Left lung (tissue), 10 donors: ENCODE measurements around the gene MED12L. TPM values are rescaled to one million over a fixed set of nuclear protein-coding genes. Genes with fewer than 3 reads are reported as not detected.

Experiments used
- ATAC-seq: fragments of 200-7000 bp; cut with Tn5 transposase; one replicate; pipeline ENCODE4 v1.9.1; 2020; ENCODE audit warnings: moderate library complexity
- DNase-seq, 4 donors: peaks; one replicate each; pipeline ENCODE4 v3.0.0-alpha.2; 2013 to 2020
- H3K27ac ChIP-seq, 2 donors: fragments of 200-600 bp; sonication (generic) in 1 of 2; one replicate each; pipeline versions ENCODE4 v1.5.0 to v1.8.0; 2020 to 2021
- H3K27me3 ChIP-seq, 2 donors: fragments of 200-600 bp; sonication (generic) in 1 of 2; one replicate each; pipeline versions ENCODE4 v1.5.0 to v1.8.0; 2020 to 2021
- H3K36me3 ChIP-seq, 2 donors: fragments of 200-600 bp; sonication (generic) in 1 of 2; one replicate each; pipeline versions ENCODE4 v1.5.0 to v1.8.0; 2020 to 2021
- H3K4me1 ChIP-seq, 2 donors: fragments of 200-600 bp; one replicate each; pipeline ENCODE4 v1.8.0; 2021
- H3K4me3 ChIP-seq, 2 donors: fragments of 200-600 bp; sonication (generic) in 1 of 2; one replicate each; pipeline versions ENCODE4 v1.5.0 to v1.8.0; 2020 to 2021; ENCODE audit warnings: mild to moderate bottlenecking in 1 of 2
- H3K9me3 ChIP-seq, 2 donors: fragments of 200-600 bp; sonication (generic) in 1 of 2; one replicate each; pipeline versions ENCODE4 v1.5.0 to v1.8.0; 2020 to 2021
- intact Hi-C, 2 donors: fragments of 100-400 bp; cut with DNase I; formaldehyde crosslinking; loops; one replicate each; pipeline versions ENCODE4 v1.11.2 to v1.14.2; 2022
- polyA plus RNA-seq, 6 donors: library from polyadenylated mRNA; unstranded; fragments of 120-200 nt; gene quantifications; one replicate each; pipeline ENCODE4 v1.2.1, GENCODE V29; 2013; ENCODE audit not compliant: insufficient read length in 6 of 6
- total RNA-seq, 2 donors: library from RNA; stranded (reverse); fragmentation: NEBNext Ultra II Directional; extraction: Animal tissue kit (Norgen Biotek cat#: 25700); gene quantifications; one replicate each; pipeline ENCODE4 v1.2.1, GENCODE V29; 2021
- TF ChIP-seq, protein P1 (sequence below), 2 donors: fragments of 200-600 bp; sonication (generic) in 1 of 2; IDR thresholded peaks; one replicate each; pipeline versions ENCODE4 v1.5.0 to v1.8.0; 2021; ENCODE audit warnings: antibody characterized with exemption in 2 of 2
- donor health status: DM: no; HTN: yes; CAD: no.
- donor health status: DM: no; HTN: no; CAD: no.

Gene MED12L
- total and polyA plus RNA-seq, 8 donors, result 0.66 to 1.0 (median 0.77) TPM

DNA sequence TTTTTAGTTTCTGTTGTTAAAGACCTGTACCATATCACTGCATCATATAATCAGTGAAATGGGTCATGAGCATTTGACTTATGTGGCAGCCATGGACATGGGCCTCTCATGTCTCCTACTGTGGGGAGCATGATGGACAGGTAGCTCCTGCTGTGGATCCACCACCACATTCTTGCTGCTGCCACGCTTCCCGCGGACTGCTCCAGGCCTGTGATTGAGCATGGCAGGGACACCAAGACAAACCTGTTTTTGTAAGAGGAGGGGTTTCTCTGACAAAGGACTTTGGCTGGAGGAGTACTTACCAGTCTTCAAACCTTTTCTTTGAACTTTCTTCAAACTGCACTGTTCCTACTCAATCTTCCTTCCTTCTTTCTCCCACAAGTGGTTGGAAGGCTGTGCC is 210.8 kb downstream of the MED12L start:
- H3K9me3 ChIP-seq, result no peaks in the 10 kb centered on the region
- no peaks in the 10 kb centered on the region for H3K27me3 ChIP-seq
- intact Hi-C loops, result no loop called here
- H3K27ac ChIP-seq, result no peak overlapping the region
- no peak for DNase-seq
- H3K4me3 ChIP-seq, result no peak overlapping the region
- no peak for ATAC-seq
- H3K36me3 ChIP-seq, result no peaks in the 10 kb centered on the region
- TF ChIP-seq, protein P1, sequence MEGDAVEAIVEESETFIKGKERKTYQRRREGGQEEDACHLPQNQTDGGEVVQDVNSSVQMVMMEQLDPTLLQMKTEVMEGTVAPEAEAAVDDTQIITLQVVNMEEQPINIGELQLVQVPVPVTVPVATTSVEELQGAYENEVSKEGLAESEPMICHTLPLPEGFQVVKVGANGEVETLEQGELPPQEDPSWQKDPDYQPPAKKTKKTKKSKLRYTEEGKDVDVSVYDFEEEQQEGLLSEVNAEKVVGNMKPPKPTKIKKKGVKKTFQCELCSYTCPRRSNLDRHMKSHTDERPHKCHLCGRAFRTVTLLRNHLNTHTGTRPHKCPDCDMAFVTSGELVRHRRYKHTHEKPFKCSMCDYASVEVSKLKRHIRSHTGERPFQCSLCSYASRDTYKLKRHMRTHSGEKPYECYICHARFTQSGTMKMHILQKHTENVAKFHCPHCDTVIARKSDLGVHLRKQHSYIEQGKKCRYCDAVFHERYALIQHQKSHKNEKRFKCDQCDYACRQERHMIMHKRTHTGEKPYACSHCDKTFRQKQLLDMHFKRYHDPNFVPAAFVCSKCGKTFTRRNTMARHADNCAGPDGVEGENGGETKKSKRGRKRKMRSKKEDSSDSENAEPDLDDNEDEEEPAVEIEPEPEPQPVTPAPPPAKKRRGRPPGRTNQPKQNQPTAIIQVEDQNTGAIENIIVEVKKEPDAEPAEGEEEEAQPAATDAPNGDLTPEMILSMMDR (IDR thresholded peaks at IDR 0.05), result no peak
- H3K4me1 ChIP-seq, result no peaks in the 10 kb centered on the region

DNA sequence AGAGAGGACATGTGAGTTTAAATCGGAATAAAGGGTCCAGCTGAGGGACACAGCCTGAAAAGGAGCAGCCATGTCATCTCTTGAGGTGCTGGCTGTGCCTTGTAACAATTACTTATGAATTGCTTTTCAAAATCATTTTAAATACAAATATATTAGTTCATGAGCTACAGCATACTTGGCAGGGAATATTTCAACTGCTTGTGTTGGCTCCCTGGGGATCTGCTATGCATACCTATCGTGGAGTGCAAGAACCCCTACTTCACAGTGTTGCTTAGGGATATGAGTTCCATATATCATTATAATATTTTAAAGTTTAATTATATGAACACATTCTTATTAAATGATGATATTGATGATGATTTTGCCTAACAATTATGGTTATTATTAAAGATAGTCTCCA is 212.0 kb downstream of the MED12L start:
- TF ChIP-seq, protein P1 (IDR thresholded peaks at IDR 0.05), result no peak
- Histone ChIP-seq H3K4me3 (no peak overlapping the region), H3K4me1 (no peaks in the 10 kb centered on the region), H3K27me3 (no peaks in the 10 kb centered on the region), H3K36me3 (no peaks in the 10 kb centered on the region), H3K9me3 (no peaks in the 10 kb centered on the region), H3K27ac (no peak overlapping the region)
- ATAC-seq, result no peak
- DNase-seq, result no peak
- intact Hi-C loops, result no loop called here

DNA sequence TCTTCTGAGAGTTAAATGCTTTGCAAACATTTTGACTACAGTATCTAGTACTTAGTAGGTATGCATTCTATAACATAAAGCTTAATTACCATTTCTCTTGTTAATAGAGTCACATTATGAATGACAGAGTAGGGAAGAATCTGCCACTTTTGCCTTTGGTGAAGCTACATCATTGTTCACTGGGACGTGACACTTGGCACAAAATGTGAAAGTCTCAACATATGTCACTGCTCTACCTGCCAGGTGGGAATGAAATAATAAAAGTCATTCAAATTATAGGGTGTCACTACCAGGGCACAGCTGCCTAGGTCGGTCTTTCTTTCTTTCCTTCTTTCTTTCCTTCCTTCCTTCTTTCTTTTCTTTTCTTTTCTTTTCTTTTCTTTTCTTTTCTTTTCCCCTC is 213.5 kb downstream of the MED12L start:
- TF ChIP-seq, protein P1 (IDR thresholded peaks at IDR 0.05), result no peak
- H3K27ac ChIP-seq, result no peak overlapping the region
- no peak overlapping the region for H3K4me3 ChIP-seq
- no peaks in the 10 kb centered on the region for H3K9me3 ChIP-seq
- ATAC-seq (no peak), DNase-seq (no peak)
- H3K4me1 ChIP-seq, result no peaks in the 10 kb centered on the region
- no peaks in the 10 kb centered on the region for H3K36me3 ChIP-seq
- H3K27me3 ChIP-seq, result no peaks in the 10 kb centered on the region
- intact Hi-C loops, result no loop called here

GRCh38 chr3:151300539-151300938 is 215.1 kb downstream of the MED12L start:
- Histone ChIP-seq H3K9me3 (no peaks in the 10 kb centered on the region), H3K27me3 (no peaks in the 10 kb centered on the region), H3K4me1 (peaks cover 0 to 2% of the 10 kb centered on the region in 2 donors), H3K27ac (no peak overlapping the region), H3K4me3 (no peak overlapping the region), H3K36me3 (no peaks in the 10 kb centered on the region)
- ATAC-seq (no peak), DNase-seq (no peak)
- TF ChIP-seq, protein P1 (IDR thresholded peaks at IDR 0.05), result no peak
- intact Hi-C loops, result no loop called here

- ATAC-seq, result no peak
Measured at GRCh38 chr3:151301787-151302186, 216.3 kb downstream of the MED12L start.

More at GRCh38 chr3:151301787-151302186, 216.3 kb downstream of the MED12L start:
- Histone ChIP-seq H3K27ac (no peak overlapping the region), H3K27me3 (no peaks in the 10 kb centered on the region), H3K4me3 (no peak overlapping the region), H3K9me3 (no peaks in the 10 kb centered on the region), H3K36me3 (no peaks in the 10 kb centered on the region), H3K4me1 (peaks cover 0 to 2% of the 10 kb centered on the region in 2 donors)
- intact Hi-C loops, result no loop called here
- TF ChIP-seq, protein P1 (IDR thresholded peaks at IDR 0.05), result no peak
- no peak for DNase-seq
